GM12874 (cell line): Measurements from ENCODE around the gene UACA.

Experiments
- CTCF ChIP-seq: IDR thresholded peaks from 2 replicates; pipeline ENCODE4 v1.5.1; 2011; ENCODE audit warnings: low read depth, mild to moderate bottlenecking, control low read depth, low read length, moderate library complexity; ENCODE audit not compliant: insufficient read depth

The UACA gene

DNA sequence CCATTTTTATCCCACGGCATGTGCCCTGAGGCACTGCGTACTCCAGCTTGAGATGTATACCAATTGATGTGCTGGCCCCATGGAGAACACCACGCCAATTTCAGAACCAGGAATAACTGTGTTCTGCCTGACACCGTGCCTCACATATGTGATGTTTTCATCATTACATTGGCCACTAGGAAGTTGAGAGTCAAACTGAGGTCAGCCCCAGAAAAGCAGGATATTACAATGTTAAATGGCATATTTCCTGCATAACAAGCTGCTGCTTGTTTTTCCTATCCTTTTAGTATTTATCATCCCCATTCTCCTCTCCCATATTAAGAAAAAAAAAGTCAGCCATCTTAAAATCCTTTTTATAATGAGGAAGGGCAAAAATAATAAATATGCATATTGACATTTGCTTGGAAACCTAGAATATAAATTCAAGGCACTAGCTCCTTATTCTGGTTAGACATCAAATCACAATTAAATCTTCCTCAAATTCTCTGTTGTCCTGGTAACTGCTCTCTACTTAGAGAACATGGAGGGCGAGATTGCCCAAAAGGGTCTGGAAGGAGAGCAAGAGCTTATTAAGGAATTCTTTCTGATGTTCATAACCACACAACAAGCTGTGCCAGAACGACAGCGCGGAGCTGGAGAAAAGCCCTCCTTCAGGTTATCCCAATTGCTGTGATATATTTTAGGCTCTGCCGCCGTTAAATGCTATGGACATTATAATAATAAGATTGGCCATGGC lies 112.6 kb downstream of the UACA start:
- no peak for TF ChIP-seq CTCF

DNA sequence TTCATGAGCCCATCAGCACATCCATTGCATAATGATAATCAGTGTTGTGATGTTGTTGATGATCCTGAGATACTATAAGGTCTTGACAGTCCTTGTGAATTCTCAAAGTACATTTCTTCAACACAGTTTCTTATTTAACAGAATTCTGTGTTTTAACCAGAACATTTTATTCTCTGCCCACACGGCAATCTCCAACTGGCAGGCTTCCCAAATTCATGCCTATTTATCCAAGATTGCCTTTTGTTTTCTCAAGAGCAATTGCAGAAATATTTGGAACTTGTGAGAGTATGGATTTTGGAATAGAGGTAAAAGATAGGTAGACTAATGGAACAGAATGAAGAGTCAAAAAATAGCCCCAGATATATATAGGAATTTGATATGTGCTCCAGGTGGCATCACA lies 116.0 kb downstream of the UACA start:
- TF ChIP-seq CTCF, result no peak

- no peak for TF ChIP-seq CTCF
These were observed 117.2 kb downstream of the UACA start for GRCh38 chr15:70646169-70646568.

GRCh38 chr15:70643783-70644125 lies 119.6 kb downstream of the UACA start:
- TF ChIP-seq CTCF, result no peak

DNA sequence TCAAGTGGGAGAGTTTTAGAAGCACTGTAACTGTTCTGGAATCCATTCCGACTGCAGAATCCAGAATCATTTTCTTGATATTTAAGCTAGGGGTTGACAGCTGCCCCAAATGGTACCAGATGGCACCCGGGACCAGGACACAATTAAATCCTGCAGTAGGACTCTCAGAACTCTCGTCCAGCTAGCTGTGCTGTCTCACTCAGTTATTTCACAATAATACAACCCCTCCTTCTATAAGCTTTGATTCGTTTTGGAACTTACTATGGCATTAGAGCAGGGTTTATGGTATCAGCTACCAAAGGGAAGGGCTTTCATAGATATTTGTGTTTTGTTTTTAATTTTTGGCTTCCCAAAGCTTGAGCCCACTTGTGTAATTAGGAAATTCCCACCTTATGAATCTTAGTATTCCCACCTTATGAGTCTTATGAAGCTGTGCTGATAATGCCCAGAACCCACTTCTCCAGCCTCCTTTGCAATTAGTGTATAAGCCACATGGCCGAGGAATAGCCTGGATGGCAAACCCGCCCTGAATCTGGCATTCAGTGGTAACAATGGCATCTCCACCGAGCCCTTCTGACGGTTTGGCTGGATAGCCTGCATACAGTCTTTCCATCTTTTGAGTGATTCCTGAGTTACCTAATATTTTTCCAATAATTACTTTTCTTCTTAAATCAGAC lies 120.1 kb downstream of the UACA start:
- no peak for TF ChIP-seq CTCF

GRCh38 chr15:70636540-70637165 lies 126.7 kb downstream of the UACA start:
- no peak for TF ChIP-seq CTCF

DNA sequence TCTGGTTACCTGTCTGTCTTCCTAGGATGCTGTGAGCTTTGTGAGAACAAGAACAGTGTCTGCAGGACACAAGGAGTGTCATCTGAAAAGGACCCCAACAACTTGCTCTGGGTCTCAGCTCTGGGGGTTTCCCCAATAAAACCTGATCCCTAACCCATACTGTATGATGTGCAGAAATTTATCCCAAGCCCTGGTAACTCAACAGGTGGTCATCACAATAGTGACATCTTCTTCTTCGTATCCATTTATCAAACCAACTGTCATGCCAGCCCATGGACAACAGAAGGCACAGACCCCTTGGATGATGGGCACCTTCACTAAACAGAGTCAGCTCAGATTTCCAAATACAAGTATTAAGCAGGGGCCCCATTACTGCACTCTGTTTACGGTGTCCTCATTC lies 127.5 kb downstream of the UACA start:
- no peak for TF ChIP-seq CTCF
